GM12875 (cell line): ENCODE results near the gene PLB1.

ENCODE experiments used
- H3K4me3 ChIP-seq: one replicate; pipeline ENCODE4 v1.5.1; 2011; ENCODE audit warnings: low read depth, low read length, control low read depth
- TF ChIP-seq, protein P1 (sequence below): IDR thresholded peaks from 2 replicates; pipeline ENCODE4 v1.5.1; 2011; ENCODE audit warnings: low read depth, mild to moderate bottlenecking, control low read depth, inconsistent platforms, low read length, moderate library complexity, borderline replicate concordance; ENCODE audit not compliant: insufficient read depth

PLB1 gene

DNA sequence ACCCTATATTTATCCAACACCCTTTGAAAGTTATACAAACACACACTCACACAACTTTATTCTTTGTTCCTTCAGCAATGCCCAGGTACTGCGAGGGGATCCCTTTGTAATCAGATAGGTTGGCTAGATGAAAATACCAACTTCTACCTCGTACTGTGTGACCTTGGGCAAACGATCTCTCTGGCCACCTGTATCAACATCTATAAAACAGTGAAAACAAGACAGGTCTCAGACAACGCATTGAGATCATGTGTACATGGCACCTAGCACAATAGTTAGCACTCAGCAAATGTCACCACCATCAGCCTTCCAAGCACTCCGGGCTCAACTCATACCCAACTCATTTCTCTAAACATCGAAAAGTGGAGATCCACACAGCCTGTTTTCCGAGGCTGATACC is 137.3 kb downstream of the PLB1 start:
- no peak overlapping the region for H3K4me3 ChIP-seq
- TF ChIP-seq, protein P1, sequence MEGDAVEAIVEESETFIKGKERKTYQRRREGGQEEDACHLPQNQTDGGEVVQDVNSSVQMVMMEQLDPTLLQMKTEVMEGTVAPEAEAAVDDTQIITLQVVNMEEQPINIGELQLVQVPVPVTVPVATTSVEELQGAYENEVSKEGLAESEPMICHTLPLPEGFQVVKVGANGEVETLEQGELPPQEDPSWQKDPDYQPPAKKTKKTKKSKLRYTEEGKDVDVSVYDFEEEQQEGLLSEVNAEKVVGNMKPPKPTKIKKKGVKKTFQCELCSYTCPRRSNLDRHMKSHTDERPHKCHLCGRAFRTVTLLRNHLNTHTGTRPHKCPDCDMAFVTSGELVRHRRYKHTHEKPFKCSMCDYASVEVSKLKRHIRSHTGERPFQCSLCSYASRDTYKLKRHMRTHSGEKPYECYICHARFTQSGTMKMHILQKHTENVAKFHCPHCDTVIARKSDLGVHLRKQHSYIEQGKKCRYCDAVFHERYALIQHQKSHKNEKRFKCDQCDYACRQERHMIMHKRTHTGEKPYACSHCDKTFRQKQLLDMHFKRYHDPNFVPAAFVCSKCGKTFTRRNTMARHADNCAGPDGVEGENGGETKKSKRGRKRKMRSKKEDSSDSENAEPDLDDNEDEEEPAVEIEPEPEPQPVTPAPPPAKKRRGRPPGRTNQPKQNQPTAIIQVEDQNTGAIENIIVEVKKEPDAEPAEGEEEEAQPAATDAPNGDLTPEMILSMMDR = no peak

DNA sequence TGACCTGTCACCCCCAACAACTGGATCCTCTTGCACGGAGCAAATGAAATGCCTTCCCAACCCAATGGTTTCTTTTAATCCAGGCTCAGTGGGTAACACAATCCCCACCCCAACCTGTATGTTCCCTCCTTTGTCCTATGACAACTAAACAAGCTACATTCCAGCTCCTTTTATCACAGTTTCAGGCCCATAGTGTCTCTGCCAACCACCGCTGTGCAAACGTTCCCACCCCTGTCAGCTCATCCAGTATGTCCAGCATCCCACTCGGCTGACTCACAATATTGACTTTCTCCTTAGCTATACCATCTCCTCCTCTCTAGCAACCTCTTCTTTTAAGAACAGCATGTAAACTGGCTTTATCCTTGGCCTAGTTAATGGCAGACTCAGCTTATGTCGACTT is 137.9 kb downstream of the PLB1 start:
- TF ChIP-seq, protein P1 = no peak
- no peak overlapping the region for H3K4me3 ChIP-seq

DNA sequence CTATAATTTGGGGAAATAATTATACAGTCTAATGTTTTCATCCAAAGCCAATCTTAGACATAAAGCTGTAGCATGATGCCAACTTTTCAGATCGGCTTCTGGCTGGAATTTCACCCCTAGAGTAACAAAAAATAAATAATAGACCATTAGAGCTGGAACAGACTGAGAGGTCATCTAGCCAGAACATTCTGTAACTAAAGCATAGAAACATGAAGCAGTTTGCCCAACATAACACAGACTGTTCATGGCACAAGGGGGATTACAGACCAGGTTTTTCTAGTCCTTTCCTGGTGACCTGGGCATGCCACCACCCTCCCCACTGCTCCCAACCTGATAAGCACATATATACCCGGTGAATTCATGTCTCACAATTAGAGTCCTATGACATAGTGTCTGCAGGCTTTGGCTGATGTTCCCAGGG is 139.3 kb downstream of the PLB1 start:
- TF ChIP-seq, protein P1 = no peak
- H3K4me3 ChIP-seq = no peak overlapping the region

- TF ChIP-seq, protein P1 = no peak
- no peak overlapping the region for H3K4me3 ChIP-seq
These were observed 140.6 kb downstream of the PLB1 start for GRCh38 chr2:28636491-28636890.

DNA sequence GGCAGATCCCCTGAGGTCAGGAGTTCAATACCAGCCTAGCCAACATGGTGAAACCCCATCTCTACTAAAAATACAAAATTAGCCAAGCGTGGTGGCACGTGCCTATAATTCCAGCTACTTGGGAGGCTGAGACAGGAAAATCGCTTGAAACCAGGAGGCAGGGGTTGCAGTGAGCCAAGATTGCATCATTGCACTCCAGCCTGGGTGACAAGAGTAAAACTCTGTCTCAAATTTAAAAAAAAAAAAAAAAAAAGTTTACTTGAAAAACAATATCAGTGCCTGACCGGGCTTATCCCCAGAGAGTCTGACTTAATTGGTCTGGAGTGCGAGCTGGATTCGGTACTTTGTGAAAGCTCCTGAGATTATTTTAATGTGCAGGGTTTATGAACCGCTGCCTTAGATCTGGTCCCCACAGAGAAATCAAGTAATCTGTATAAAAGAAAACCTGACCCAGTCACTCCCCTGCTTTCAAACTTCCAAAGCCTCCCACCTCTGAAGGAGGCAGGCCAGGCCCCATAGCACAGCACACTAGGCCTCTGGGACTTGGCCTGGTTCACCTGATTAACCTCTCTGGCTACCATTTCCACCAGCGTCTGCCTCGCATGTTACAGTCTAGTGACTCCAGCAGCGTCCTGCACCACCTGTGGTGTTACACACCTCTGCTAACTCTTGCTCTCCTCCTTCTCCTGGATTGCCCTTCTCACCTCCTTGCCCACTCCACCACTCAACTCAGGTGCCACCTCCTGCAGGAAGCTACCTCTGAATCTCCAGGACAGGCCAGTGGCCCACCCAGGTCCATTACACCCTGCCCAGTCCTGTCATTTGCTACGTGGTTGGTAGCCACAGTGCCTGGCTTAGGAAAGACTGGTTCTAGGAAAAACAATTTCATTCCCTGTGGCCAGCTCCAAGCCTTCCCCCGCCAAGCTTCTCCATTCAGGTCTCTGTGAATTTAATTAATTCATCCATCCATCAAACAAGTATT is 141.5 kb downstream of the PLB1 start:
- TF ChIP-seq, protein P1 = no peak
- no peak overlapping the region for H3K4me3 ChIP-seq

GRCh38 chr2:28638102-28638501 is 142.2 kb downstream of the PLB1 start:
- TF ChIP-seq, protein P1 = no peak

More at GRCh38 chr2:28638102-28638501, 142.2 kb downstream of the PLB1 start:
- no peak overlapping the region for H3K4me3 ChIP-seq
